HG02588 (cell line): Measurements from ENCODE around the gene SPRYD4.
"Not testable (repeated sequence)": the region's sequence is repeated elsewhere in the genome, so short reads cannot be mapped to it uniquely, and the experiment has no call there.

Experiments used
- ATAC-seq: cut with Tn5 transposase; IDR thresholded peaks from one replicate; pipeline ENCODE4 v1.9.1; 2021; ENCODE audit warnings: mild to moderate bottlenecking, moderate library complexity; ENCODE audit not compliant: unreplicated experiment

Gene SPRYD4

GRCh38 chr12:56468216-56469006 is at the start of gene SPRYD4:
SPRYD4 (plus strand) TSS chr12:56468578; CDS start chr12:56468592, 14 bp downstream.
- peak; percentile 87 for ATAC-seq

GRCh38 chr12:56420411-56420810 is 48.0 kb upstream of the SPRYD4 start:
- no peak for ATAC-seq

GRCh38 chr12:56425193-56425592 is 43.2 kb upstream of the SPRYD4 start:
- ATAC-seq: no peak

GRCh38 chr12:56425940-56426438 is 42.4 kb upstream of the SPRYD4 start:
- ATAC-seq: no peak

- no peak for ATAC-seq
Measured at GRCh38 chr12:56431288-56431687, 37.1 kb upstream of the SPRYD4 start.

GRCh38 chr12:56431850-56432249 is 36.5 kb upstream of the SPRYD4 start:
- ATAC-seq: no peak

GRCh38 chr12:56434828-56435227 is 33.5 kb upstream of the SPRYD4 start:
- ATAC-seq: no peak

- ATAC-seq: no peak
Measured at GRCh38 chr12:56437430-56438176, 30.8 kb upstream of the SPRYD4 start.

- ATAC-seq: not testable (repeated sequence)
Measured at GRCh38 chr12:56443208-56443607, 25.2 kb upstream of the SPRYD4 start.

GRCh38 chr12:56448860-56449621 is 19.3 kb upstream of the SPRYD4 start, which contains the start of gene TIMELESS:
TIMELESS (minus strand) TSS chr12:56449426; CDS start chr12:56434170, 15,256 bp downstream.
- peak; percentile 92 for ATAC-seq

GRCh38 chr12:56449622-56449984 is 18.8 kb upstream of the SPRYD4 start:
- ATAC-seq: no peak

- no peak for ATAC-seq
Measured at GRCh38 chr12:56450241-56450640, 18.1 kb upstream of the SPRYD4 start.

GRCh38 chr12:56451147-56451546 is 17.2 kb upstream of the SPRYD4 start:
- no peak for ATAC-seq

- no peak for ATAC-seq
Measured at GRCh38 chr12:56454557-56454956, 13.8 kb upstream of the SPRYD4 start, which contains the start of gene MIP. MIP (minus strand) TSS chr12:56454657; CDS start chr12:56454613, 44 bp downstream.

- no peak for ATAC-seq
Measured at GRCh38 chr12:56457817-56458216, 10.6 kb upstream of the SPRYD4 start.

GRCh38 chr12:56461235-56462159 is 6.9 kb upstream of the SPRYD4 start:
- no peak for ATAC-seq

- ATAC-seq: no peak
Measured at GRCh38 chr12:56462565-56462964, 5.8 kb upstream of the SPRYD4 start.

GRCh38 chr12:56469007-56469930 is 891 bp downstream of the SPRYD4 start:
- ATAC-seq: no peak

GRCh38 chr12:56474389-56474788 is 6.0 kb downstream of the SPRYD4 start:
- no peak for ATAC-seq
